HL-60 (cell line): ENCODE measurements around the gene ARHGAP18.

Experiments
- CTCF ChIP-seq: IDR thresholded peaks from one replicate; pipeline ENCODE4 v1.5.1; 2011; ENCODE audit warnings: low read length, control low read depth, inconsistent platforms; ENCODE audit not compliant: insufficient read depth
- GABPA ChIP-seq: IDR thresholded peaks from 2 replicates; pipeline ENCODE4 v1.6.1; 2012; ENCODE audit warnings: low read depth
- TF ChIP-seq, protein P1 (sequence below): IDR thresholded peaks from 2 replicates; pipeline ENCODE4 v1.6.1; 2012; ENCODE audit warnings: low read depth; ENCODE audit not compliant: insufficient replicate concordance

DNA sequence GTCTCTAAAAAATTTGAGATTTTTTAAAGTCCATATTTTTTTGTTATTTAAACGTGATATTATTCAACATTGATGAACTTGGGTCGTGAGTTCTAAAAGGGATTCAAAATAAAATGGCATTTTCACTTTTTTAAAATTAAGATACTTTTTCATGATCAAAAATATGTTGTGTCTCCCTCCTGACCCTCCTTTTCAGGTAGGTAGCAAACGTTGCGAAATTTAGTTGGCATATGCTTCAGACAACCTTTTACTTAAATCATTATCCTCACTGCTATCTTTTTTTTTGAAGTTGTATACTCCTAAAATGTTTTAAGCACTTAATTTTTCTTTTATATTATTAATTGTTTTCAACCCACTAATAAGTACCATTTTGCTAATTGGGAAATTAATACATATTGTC lies 133.5 kb downstream of the ARHGAP18 start:
- TF ChIP-seq CTCF (no peak), GABPA (no peak)
- TF ChIP-seq, protein P1, sequence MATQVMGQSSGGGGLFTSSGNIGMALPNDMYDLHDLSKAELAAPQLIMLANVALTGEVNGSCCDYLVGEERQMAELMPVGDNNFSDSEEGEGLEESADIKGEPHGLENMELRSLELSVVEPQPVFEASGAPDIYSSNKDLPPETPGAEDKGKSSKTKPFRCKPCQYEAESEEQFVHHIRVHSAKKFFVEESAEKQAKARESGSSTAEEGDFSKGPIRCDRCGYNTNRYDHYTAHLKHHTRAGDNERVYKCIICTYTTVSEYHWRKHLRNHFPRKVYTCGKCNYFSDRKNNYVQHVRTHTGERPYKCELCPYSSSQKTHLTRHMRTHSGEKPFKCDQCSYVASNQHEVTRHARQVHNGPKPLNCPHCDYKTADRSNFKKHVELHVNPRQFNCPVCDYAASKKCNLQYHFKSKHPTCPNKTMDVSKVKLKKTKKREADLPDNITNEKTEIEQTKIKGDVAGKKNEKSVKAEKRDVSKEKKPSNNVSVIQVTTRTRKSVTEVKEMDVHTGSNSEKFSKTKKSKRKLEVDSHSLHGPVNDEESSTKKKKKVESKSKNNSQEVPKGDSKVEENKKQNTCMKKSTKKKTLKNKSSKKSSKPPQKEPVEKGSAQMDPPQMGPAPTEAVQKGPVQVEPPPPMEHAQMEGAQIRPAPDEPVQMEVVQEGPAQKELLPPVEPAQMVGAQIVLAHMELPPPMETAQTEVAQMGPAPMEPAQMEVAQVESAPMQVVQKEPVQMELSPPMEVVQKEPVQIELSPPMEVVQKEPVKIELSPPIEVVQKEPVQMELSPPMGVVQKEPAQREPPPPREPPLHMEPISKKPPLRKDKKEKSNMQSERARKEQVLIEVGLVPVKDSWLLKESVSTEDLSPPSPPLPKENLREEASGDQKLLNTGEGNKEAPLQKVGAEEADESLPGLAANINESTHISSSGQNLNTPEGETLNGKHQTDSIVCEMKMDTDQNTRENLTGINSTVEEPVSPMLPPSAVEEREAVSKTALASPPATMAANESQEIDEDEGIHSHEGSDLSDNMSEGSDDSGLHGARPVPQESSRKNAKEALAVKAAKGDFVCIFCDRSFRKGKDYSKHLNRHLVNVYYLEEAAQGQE, result no peak
